ENCODE results near the gene PRKCZ. TPM values are rescaled to one million over a fixed set of nuclear protein-coding genes. Genes with fewer than 3 reads are reported as not detected.

PRKCZ gene
- total RNA-seq, 2 experiments from 2014 or later: 17.8 to 19.0 TPM

DNA sequence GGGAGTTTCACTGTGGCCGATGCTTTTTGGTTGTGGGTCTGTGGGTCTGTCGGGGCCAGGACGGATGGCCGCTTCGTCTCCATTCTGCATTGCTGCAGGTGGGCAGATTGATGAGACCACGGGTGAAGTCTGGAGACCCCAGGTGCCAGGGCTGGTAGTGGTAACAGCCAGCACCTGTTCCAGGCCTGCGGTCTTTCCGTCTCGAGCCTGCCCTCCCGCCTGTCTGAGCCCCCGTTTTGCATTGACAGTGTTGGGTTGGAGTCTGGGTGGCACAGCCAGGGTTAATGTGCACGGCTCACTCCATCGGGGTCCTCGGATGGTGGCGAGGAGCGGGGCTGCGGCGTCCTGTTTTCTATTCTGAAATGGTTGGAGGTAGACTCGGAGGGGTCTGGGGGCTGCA lies 24.2 kb downstream of the PRKCZ start:
- CTCF ChIA-PET: no interaction called here
- no peaks in the 10 kb centered on the region for H3K4me1 Mint-ChIP-seq (ENCODE audit: low read depth)
- peaks cover 37% of the 10 kb centered on the region for H3K36me3 Mint-ChIP-seq (ENCODE audit: low read depth)
- POLR2A ChIA-PET: no interaction called here
- peaks cover 14 to 51% of the 10 kb centered on the region in 2 experiments for H3K9me3 ChIP-seq (ENCODE audit: control insufficient read depth in 1 of 2, insufficient read depth in 1 of 2, low read length in 2 of 2)
- H3K4me3 Mint-ChIP-seq: no peak overlapping the region
- no peak overlapping the region for H3K4me3 ChIP-seq (ENCODE audit: low read length)
- no peaks in the 10 kb centered on the region for H3K9me3 Mint-ChIP-seq
- ATAC-seq (ENCODE audit: poor library complexity) (no peak), DNase-seq (no peak)
- H3K27me3 Mint-ChIP-seq: no peaks in the 10 kb centered on the region
- H3K27ac ChIP-seq (ENCODE audit: low read depth in 1 of 2, low read length in 2 of 2): no peak overlapping the region
- TF ChIP-seq, protein P1, sequence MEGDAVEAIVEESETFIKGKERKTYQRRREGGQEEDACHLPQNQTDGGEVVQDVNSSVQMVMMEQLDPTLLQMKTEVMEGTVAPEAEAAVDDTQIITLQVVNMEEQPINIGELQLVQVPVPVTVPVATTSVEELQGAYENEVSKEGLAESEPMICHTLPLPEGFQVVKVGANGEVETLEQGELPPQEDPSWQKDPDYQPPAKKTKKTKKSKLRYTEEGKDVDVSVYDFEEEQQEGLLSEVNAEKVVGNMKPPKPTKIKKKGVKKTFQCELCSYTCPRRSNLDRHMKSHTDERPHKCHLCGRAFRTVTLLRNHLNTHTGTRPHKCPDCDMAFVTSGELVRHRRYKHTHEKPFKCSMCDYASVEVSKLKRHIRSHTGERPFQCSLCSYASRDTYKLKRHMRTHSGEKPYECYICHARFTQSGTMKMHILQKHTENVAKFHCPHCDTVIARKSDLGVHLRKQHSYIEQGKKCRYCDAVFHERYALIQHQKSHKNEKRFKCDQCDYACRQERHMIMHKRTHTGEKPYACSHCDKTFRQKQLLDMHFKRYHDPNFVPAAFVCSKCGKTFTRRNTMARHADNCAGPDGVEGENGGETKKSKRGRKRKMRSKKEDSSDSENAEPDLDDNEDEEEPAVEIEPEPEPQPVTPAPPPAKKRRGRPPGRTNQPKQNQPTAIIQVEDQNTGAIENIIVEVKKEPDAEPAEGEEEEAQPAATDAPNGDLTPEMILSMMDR (IDR thresholded peaks at IDR 0.05): no peak
- no peak overlapping the region for H3K27ac Mint-ChIP-seq
- intact Hi-C loops (cut with DNase I, micrococcal nuclease): no loop called here
- H3K4me1 ChIP-seq (ENCODE audit: insufficient read depth, low read length): peaks cover 6% of the 10 kb centered on the region
- H3K36me3 ChIP-seq (ENCODE audit: insufficient read depth, low read length): no peaks in the 10 kb centered on the region
- H3K27me3 ChIP-seq (ENCODE audit: control insufficient read depth in 1 of 2, insufficient read depth in 2 of 2, low read length in 2 of 2): no peaks in the 10 kb centered on the region

DNA sequence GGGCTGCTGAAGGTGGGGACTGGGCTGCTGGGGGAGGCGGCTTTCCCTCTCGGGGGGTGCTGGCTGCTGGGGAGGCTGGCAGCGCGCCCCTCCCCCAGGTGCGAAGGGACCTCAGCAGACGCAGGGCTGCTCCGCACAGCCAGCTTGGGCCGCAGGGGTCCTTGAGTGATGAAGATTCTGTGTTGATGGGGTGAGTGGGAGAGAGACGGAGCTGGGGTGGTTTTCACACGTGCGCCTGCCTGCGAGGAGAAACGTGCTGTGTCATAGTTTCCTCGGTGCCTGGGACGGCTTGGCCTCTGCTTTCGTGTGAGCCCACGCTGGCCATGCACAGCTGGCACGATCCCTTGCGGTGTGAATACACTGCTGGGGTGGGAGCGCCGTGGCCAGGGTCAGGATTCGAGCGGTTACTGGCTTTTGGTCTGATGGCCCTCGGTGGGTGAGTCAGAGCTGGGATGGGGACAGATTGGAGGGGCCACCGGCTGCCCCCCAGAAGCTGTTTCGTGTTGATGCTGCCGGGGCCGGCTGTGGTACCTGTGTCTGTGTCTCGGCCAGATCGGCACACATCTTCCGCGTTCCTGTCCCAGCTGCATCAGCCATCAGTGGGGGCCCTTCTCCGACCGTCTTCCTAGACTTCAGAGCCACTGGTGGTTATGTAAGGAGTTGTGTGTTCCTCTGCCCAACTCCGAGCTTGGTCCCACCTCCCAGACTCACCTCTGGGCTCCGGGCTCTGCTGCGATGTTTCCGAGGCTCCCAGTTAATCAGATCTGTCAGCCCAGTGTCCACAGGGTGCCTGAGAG lies 24.9 kb downstream of the PRKCZ start:
- H3K27ac ChIP-seq (ENCODE audit: low read depth in 1 of 2, low read length in 2 of 2): no peak overlapping the region
- peaks cover 14 to 58% of the 10 kb centered on the region in 2 experiments for H3K9me3 ChIP-seq (ENCODE audit: control insufficient read depth in 1 of 2, insufficient read depth in 1 of 2, low read length in 2 of 2)
- ATAC-seq (ENCODE audit: poor library complexity): no peak
- ChIA-PET CTCF (no interaction called here), POLR2A (no interaction called here)
- H3K27ac Mint-ChIP-seq: no peak overlapping the region
- H3K36me3 Mint-ChIP-seq (ENCODE audit: low read depth): peaks cover 37% of the 10 kb centered on the region
- H3K4me1 Mint-ChIP-seq (ENCODE audit: low read depth): no peaks in the 10 kb centered on the region
- H3K36me3 ChIP-seq (ENCODE audit: insufficient read depth, low read length): no peaks in the 10 kb centered on the region
- H3K4me3 ChIP-seq (ENCODE audit: low read length): no peak overlapping the region
- TF ChIP-seq, protein P1 (IDR thresholded peaks at IDR 0.05): no peak
- intact Hi-C loops (cut with DNase I, micrococcal nuclease): no loop called here
- H3K27me3 Mint-ChIP-seq: no peaks in the 10 kb centered on the region
- H3K4me3 Mint-ChIP-seq: no peak overlapping the region
- peaks cover 6% of the 10 kb centered on the region for H3K4me1 ChIP-seq (ENCODE audit: insufficient read depth, low read length)
- no peak for DNase-seq
- no peaks in the 10 kb centered on the region for H3K9me3 Mint-ChIP-seq
- no peaks in the 10 kb centered on the region for H3K27me3 ChIP-seq (ENCODE audit: control insufficient read depth in 1 of 2, insufficient read depth in 2 of 2, low read length in 2 of 2)

DNA sequence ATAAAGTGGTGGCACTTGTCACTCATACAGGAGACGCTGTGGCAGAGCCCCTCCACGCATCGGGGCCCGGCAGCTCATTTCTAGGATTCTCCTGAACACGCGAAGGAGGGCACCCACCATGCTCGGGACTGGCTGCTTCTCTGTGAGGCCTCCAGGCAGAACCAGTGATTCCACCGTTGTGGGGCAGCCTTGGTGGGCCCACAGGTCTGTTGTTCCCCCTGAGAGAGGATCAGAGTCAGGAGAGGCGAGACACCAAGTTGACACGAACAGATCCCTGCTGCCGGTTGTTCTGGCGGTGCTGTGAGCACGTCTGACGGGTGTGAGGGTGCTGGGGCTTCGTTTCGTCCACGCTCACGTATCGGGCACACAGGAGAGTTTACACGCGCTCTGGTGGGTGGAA lies 26.6 kb downstream of the PRKCZ start:
- Histone ChIP-seq H3K27me3 (ENCODE audit: control insufficient read depth in 1 of 2, insufficient read depth in 2 of 2, low read length in 2 of 2) (no peaks in the 10 kb centered on the region), H3K4me1 (ENCODE audit: insufficient read depth, low read length) (peaks cover 4% of the 10 kb centered on the region), H3K4me3 (ENCODE audit: low read length) (no peak overlapping the region), H3K9me3 (ENCODE audit: control insufficient read depth in 1 of 2, insufficient read depth in 1 of 2, low read length in 2 of 2) (peaks cover 14 to 58% of the 10 kb centered on the region in 2 experiments), H3K27ac (ENCODE audit: low read depth in 1 of 2, low read length in 2 of 2) (no peak overlapping the region), H3K36me3 (ENCODE audit: insufficient read depth, low read length) (no peaks in the 10 kb centered on the region)
- TF ChIP-seq, protein P1 (IDR thresholded peaks at IDR 0.05): no peak
- intact Hi-C loops (cut with DNase I, micrococcal nuclease): no loop called here
- H3K36me3 Mint-ChIP-seq (ENCODE audit: low read depth): peaks cover 39% of the 10 kb centered on the region
- ChIA-PET CTCF (no interaction called here), POLR2A (no interaction called here)
- no peaks in the 10 kb centered on the region for H3K4me1 Mint-ChIP-seq (ENCODE audit: low read depth)
- DNase-seq: no peak
- ATAC-seq (ENCODE audit: poor library complexity): no peak
- no peak overlapping the region for H3K27ac Mint-ChIP-seq
- no peaks in the 10 kb centered on the region for H3K9me3 Mint-ChIP-seq
- H3K4me3 Mint-ChIP-seq: no peak overlapping the region
- no peaks in the 10 kb centered on the region for H3K27me3 Mint-ChIP-seq
